ENCODE measurements around the gene SESN3. TPM values are rescaled to one million over a fixed set of nuclear protein-coding genes. Genes with fewer than 3 reads are reported as not detected.
A peak's percentile ranks its signal among the peaks of the same experiment; 100 is the strongest.
"Not testable (repeated sequence)": the region's sequence is repeated elsewhere in the genome, so short reads cannot be mapped to it uniquely, and the experiment has no call there.

SESN3 gene
- 10 to 100 TPM in 1 of 2 experiments, 1 to 10 TPM in 1; 8.4 to 12.3 TPM for total RNA-seq

GRCh38 chr11:95231127-95231880 lies at the start of gene SESN3:
SESN3 (minus strand) TSS chr11:95231202; CDS start chr11:95230860, 342 bp downstream.
- DNase-seq (peak; percentile 99), ATAC-seq (peak; percentile 93)
- ChIA-PET POLR2A (interaction anchor here (0.6 to 2.2 kb wide), 8 partner anchors 13 to 560 kb away, joined by 3 to 14 read pairs (median 4); partner anchors contain the start of gene FAM76B), CTCF (interaction anchor here (0.6 to 2.6 kb wide), 23 partner anchors 8 to 559 kb away, joined by 3 to 17 read pairs (median 4); partner anchors contain the start of genes CEP57, CWC15 and KDM4D)
- H3K27ac Mint-ChIP-seq, result peak within 1 kb of the TSS; percentile 84
- peaks cover 46% of the 10 kb centered on the region for H3K4me1 Mint-ChIP-seq
- intact Hi-C loops (cut with DNase I, micrococcal nuclease), result loop anchor here (1.0 to 5.0 kb wide), 16 partner anchors 23 to 1157 kb away; partner anchors contain the start of genes CCDC82 (in 1 of the 2), CEP57 (in 1 of the 2), CWC15 (in 1 of the 2) and ENDOD1 (in 1 of the 2)
- no peaks in the 10 kb centered on the region for H3K36me3 Mint-ChIP-seq (ENCODE audit: low read depth)
- H3K27me3 Mint-ChIP-seq, result no peaks in the 10 kb centered on the region
- H3K9me3 Mint-ChIP-seq (ENCODE audit: low read depth), result no peaks in the 10 kb centered on the region
- no peak within 1 kb of the TSS for H3K4me3 Mint-ChIP-seq

DNA sequence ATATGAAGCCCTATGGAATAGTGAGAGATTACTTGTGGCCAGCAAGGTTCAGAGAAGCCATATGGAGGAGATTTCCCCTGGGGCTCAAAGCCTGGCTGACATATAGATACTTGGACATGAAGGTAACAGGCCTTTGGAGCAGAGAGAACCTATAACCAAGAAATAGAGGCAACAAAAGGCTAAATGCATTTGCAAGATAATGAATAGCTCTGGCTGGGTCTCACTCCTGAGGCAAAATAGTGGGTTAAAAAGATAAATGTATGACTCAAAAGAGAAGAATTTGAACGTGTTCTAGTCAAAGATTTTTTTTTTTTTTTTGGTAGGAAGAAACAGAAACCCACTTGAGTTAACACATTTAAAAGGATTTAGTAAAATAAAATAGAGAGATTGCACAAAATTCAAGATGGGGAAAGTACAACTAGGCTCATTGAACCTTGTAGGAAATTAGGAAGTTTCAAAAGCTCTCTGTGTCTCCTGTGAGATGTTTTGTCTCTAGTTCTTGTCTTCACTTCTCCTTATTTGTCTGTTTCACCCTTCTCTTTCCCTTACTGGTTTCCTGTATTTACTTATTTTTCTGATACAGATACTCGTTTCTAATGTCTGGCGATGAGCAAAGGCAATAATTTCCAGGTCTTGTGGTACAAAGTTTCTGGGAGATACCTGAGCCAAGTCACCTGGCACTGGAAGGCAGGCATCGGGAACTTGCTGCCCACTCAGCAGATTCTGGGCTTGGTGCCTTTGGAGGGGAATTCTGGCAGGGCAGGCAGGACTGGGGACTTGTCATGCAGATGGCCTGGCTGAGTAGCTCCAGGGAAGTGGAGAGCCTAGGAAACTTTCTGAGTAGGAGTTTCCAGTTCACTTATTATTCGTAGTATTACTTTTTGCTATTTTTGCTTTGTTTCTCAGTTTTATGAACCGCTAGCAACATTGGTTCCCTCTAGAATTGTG lies 49.2 kb upstream of the SESN3 start:
- no peak for ATAC-seq
- Mint-ChIP-seq H3K27me3 (no peaks in the 10 kb centered on the region), H3K4me3 (no peak overlapping the region), H3K9me3 (ENCODE audit: low read depth) (no peaks in the 10 kb centered on the region), H3K36me3 (ENCODE audit: low read depth) (no peaks in the 10 kb centered on the region), H3K27ac (no peak overlapping the region), H3K4me1 (peaks cover 6% of the 10 kb centered on the region)
- CTCF ChIA-PET, result no interaction called here
- no peak for DNase-seq
- intact Hi-C loops (cut with DNase I, micrococcal nuclease), result no loop called here
- POLR2A ChIA-PET, result no interaction called here

- no peak for ATAC-seq
- Mint-ChIP-seq H3K4me1 (no peaks in the 10 kb centered on the region), H3K4me3 (no peak overlapping the region), H3K9me3 (ENCODE audit: low read depth) (no peaks in the 10 kb centered on the region), H3K27me3 (no peaks in the 10 kb centered on the region), H3K36me3 (ENCODE audit: low read depth) (no peaks in the 10 kb centered on the region), H3K27ac (no peak overlapping the region)
- CTCF ChIA-PET, result no interaction called here
- POLR2A ChIA-PET, result no interaction called here
- intact Hi-C loops (cut with DNase I, micrococcal nuclease), result no loop called here
- no peak for DNase-seq
These were observed 46.9 kb upstream of the SESN3 start for GRCh38 chr11:95277868-95278267.

DNA sequence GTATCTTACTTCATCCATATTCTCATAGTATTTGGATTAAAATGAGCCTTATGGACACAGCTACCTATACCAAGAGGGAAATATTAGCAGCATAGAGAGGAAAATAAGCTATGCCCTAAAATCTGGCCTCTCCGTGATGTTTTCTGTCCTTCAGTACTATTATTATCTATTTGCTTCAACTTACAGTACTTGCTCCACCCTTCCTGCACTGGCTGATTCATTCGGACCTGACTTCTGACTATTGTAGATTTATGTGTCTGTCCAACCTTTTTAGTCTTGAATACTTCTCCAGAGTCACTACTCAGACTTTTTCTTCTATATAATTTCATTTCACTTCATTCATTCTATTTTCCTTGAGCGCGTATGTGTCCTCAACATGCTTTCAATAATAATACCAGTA lies 45.1 kb upstream of the SESN3 start:
- no peak overlapping the region for H3K4me3 Mint-ChIP-seq
- H3K4me1 Mint-ChIP-seq, result no peaks in the 10 kb centered on the region
- H3K9me3 Mint-ChIP-seq (ENCODE audit: low read depth), result no peaks in the 10 kb centered on the region
- POLR2A ChIA-PET, result no interaction called here
- ATAC-seq, result no peak
- intact Hi-C loops (cut with DNase I, micrococcal nuclease), result no loop called here
- no peaks in the 10 kb centered on the region for H3K27me3 Mint-ChIP-seq
- CTCF ChIA-PET, result interaction anchor here (0.9 kb wide), 1 partner anchor 9 kb away, joined by 3 read pairs; no protein-coding TSS in a partner anchor
- no peak for DNase-seq
- H3K27ac Mint-ChIP-seq, result no peak overlapping the region
- no peaks in the 10 kb centered on the region for H3K36me3 Mint-ChIP-seq (ENCODE audit: low read depth)

- intact Hi-C loops (cut with DNase I, micrococcal nuclease); ATAC-seq; H3K4me3 Mint-ChIP-seq; H3K27me3 Mint-ChIP-seq; DNase-seq; POLR2A ChIA-PET; H3K36me3 Mint-ChIP-seq (ENCODE audit: low read depth); CTCF ChIA-PET; H3K9me3 Mint-ChIP-seq (ENCODE audit: low read depth); H3K27ac Mint-ChIP-seq; H3K4me1 Mint-ChIP-seq: not testable (repeated sequence)
These were observed 42.6 kb upstream of the SESN3 start for GRCh38 chr11:95273618-95274017.

DNA sequence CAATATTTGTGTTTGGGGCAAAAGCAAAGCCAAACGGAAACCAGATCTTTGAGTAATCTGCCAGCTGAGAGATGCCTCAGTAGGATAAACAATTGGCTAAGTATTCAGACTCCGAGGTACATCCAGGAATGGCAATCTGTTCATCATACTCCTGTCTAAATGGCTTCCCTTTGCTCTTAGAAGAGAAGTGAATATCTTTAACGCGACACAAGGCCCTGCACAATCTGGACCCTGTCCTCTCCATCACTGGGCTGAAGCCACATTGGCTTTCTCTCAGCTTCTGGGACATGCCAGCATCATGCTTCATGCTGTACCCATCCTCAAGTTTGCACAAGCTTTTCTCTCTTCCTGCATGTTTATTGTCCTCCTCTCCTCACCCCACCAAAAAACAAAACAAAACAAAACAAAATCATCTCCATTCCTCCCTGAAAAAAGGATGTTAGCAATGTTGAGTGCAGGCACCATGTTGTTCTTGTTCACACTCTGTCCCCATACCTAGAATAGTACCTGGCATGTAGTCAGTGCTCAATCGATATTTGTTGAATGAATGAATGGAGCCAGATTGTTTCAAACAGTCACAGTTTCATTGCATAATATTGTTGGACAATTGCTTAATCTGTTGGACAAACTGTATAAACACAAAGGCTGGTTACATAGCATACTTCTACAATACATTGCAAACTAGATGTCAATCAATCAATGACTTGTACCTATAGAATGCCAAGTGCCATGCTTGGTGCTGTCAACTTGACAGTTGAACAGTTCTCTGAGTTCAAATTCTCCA lies 38.2 kb upstream of the SESN3 start:
- no peaks in the 10 kb centered on the region for H3K36me3 Mint-ChIP-seq (ENCODE audit: low read depth)
- DNase-seq, result no peak
- H3K27ac Mint-ChIP-seq, result no peak overlapping the region
- CTCF ChIA-PET, result no interaction called here
- POLR2A ChIA-PET, result no interaction called here
- no peaks in the 10 kb centered on the region for H3K27me3 Mint-ChIP-seq
- no peaks in the 10 kb centered on the region for H3K9me3 Mint-ChIP-seq (ENCODE audit: low read depth)
- intact Hi-C loops (cut with DNase I, micrococcal nuclease), result no loop called here
- H3K4me1 Mint-ChIP-seq, result no peaks in the 10 kb centered on the region
- H3K4me3 Mint-ChIP-seq, result no peak overlapping the region
- no peak for ATAC-seq

DNA sequence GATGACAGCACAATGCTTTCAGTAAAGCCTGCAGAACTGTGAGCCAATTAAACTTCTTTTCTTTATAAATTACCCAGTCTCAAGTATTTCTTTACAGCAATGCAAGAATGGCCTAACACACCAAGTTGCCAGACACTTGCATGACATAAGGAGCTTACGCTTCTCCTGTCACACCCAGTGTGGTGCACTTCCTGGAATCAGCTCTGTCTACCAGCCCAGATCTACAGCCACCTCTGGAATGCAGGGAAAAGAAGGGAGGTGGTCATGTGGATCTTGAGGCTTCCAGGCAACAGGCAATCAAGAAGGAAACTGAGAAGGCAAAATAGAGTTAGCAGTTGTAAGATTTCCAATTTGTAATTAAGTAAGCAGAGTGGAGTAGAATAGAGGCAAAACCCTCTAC lies 37.4 kb upstream of the SESN3 start:
- Mint-ChIP-seq H3K4me3 (no peak overlapping the region), H3K36me3 (ENCODE audit: low read depth) (no peaks in the 10 kb centered on the region), H3K27ac (no peak overlapping the region), H3K4me1 (peaks cover 5% of the 10 kb centered on the region), H3K9me3 (ENCODE audit: low read depth) (no peaks in the 10 kb centered on the region), H3K27me3 (no peaks in the 10 kb centered on the region)
- CTCF ChIA-PET, result no interaction called here
- ATAC-seq (no peak), DNase-seq (no peak)
- intact Hi-C loops (cut with DNase I, micrococcal nuclease), result no loop called here
- POLR2A ChIA-PET, result no interaction called here

GRCh38 chr11:95267601-95268213 lies 36.7 kb upstream of the SESN3 start:
- no peak for DNase-seq
- Mint-ChIP-seq H3K27me3 (no peaks in the 10 kb centered on the region), H3K4me3 (no peak overlapping the region), H3K9me3 (ENCODE audit: low read depth) (no peaks in the 10 kb centered on the region), H3K36me3 (ENCODE audit: low read depth) (no peaks in the 10 kb centered on the region), H3K27ac (no peak overlapping the region), H3K4me1 (peaks cover 7% of the 10 kb centered on the region)
- ATAC-seq, result no peak
- ChIA-PET POLR2A (no interaction called here), CTCF (interaction anchor here (0.6 to 1.4 kb wide), 3 partner anchors 15 to 1785 kb away, joined by 3 to 5 read pairs (median 5); no protein-coding TSS in a partner anchor)
- intact Hi-C loops (cut with DNase I, micrococcal nuclease), result no loop called here

GRCh38 chr11:95266751-95267374 lies 35.9 kb upstream of the SESN3 start:
- intact Hi-C loops (cut with DNase I, micrococcal nuclease), result no loop called here
- POLR2A ChIA-PET, result no interaction called here
- CTCF ChIA-PET, result interaction anchor here (0.6 to 1.4 kb wide), 2 partner anchors 14 to 1784 kb away, joined by 3 to 5 read pairs; no protein-coding TSS in a partner anchor
- no peak overlapping the region for H3K4me3 Mint-ChIP-seq
- no peak for DNase-seq
- H3K27ac Mint-ChIP-seq, result no peak overlapping the region
- no peaks in the 10 kb centered on the region for H3K9me3 Mint-ChIP-seq (ENCODE audit: low read depth)
- no peak for ATAC-seq
- no peaks in the 10 kb centered on the region for H3K36me3 Mint-ChIP-seq (ENCODE audit: low read depth)
- peaks cover 7% of the 10 kb centered on the region for H3K4me1 Mint-ChIP-seq
- no peaks in the 10 kb centered on the region for H3K27me3 Mint-ChIP-seq

DNA sequence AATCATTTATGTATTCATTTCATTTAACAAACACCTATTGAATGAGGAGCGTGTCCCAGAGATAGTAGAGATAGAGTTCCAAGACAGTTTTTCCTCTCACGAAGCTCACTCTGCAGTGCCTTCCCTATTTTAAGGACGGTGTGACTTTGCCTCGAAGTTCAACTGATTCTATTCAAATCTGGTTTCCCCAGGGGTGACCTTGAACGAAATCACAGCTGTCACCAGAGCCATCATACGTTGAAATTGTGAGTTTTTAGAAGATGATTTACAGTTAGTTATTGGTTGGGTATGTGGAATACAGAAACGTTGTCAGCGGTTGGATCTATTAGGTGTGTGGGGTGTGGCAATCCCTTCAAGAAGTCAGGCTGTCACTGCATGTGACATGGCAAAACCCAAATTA lies 33.9 kb upstream of the SESN3 start:
- POLR2A ChIA-PET, result no interaction called here
- DNase-seq, result no peak
- H3K27me3 Mint-ChIP-seq, result no peaks in the 10 kb centered on the region
- CTCF ChIA-PET, result interaction anchor here (1.3 kb wide), 1 partner anchor 12 kb away, joined by 3 read pairs; no protein-coding TSS in a partner anchor
- H3K4me3 Mint-ChIP-seq, result no peak overlapping the region
- H3K4me1 Mint-ChIP-seq, result peaks cover 7% of the 10 kb centered on the region
- ATAC-seq, result no peak
- H3K9me3 Mint-ChIP-seq (ENCODE audit: low read depth), result no peaks in the 10 kb centered on the region
- no peaks in the 10 kb centered on the region for H3K36me3 Mint-ChIP-seq (ENCODE audit: low read depth)
- intact Hi-C loops (cut with DNase I, micrococcal nuclease), result loop anchor here in 1 of 2 experiments (2.0 kb wide), 1 partner anchor 18 kb away; no protein-coding TSS in a partner anchor
- H3K27ac Mint-ChIP-seq, result no peak overlapping the region
